CD4-positive, alpha-beta T cell (primary cell): ENCODE results near the gene GRIK5. TPM values are rescaled to one million over a fixed set of nuclear protein-coding genes. Genes with fewer than 3 reads are reported as not detected.

Experiments used
- ATAC-seq: fragments of 200-7000 bp; cut with Tn5 transposase; one replicate; pipeline ENCODE4 v1.10.0; 2022; ENCODE audit warnings: mild to moderate bottlenecking; ENCODE audit not compliant: poor library complexity
- CTCF ChIA-PET: fragments of 350-600 bp; sonication (Branson Sonifier 250); formaldehyde crosslinking; loops from one replicate; lab custom pipeline; 2021; ENCODE audit warnings: antibody characterized with exemption, inconsistent platforms; lab: Charles Lee
- POLR2A ChIA-PET: fragments of 350-600 bp; sonication (Branson Sonifier 250); formaldehyde crosslinking; loops from one replicate; lab custom pipeline; 2021; ENCODE audit warnings: antibody characterized with exemption, inconsistent platforms; lab: Charles Lee
- DNase-seq, 14 experiments: peaks; one replicate each; pipeline ENCODE4 v3.0.0-alpha.2; 2013 to 2020; ENCODE audit warnings: mixed read lengths in 2 of 14
- H3K27ac ChIP-seq, 2 donors: one replicate each; pipeline versions ENCODE4 v1.5.1 to v1.7.0; 2013; ENCODE audit warnings: low read length in 2 of 2, low read depth in 1 of 2, mild to moderate bottlenecking in 1 of 2
- H3K27me3 ChIP-seq, 2 experiments: 1 replicate in 1 of 2; 2 replicates in 1 of 2; pipeline versions ENCODE4 v1.6.1 to v1.7.0; 2013; ENCODE audit warnings: low read length in 2 of 2, control low read depth in 1 of 2, mild to moderate bottlenecking in 1 of 2, moderate library complexity in 1 of 2; ENCODE audit not compliant: insufficient read depth in 2 of 2, control insufficient read depth in 1 of 2
- H3K36me3 ChIP-seq: one replicate; pipeline ENCODE4 v1.6.1; 2013; ENCODE audit warnings: low read length, control low read depth; ENCODE audit not compliant: insufficient read depth
- H3K4me1 ChIP-seq: one replicate; pipeline ENCODE4 v1.6.1; 2013; ENCODE audit warnings: low read length, control low read depth; ENCODE audit not compliant: insufficient read depth
- H3K4me3 ChIP-seq: one replicate; pipeline ENCODE4 v1.5.1; 2013; ENCODE audit warnings: mild to moderate bottlenecking, low read length, moderate library complexity
- H3K9me3 ChIP-seq, 2 experiments: 1 replicate in 1 of 2; 2 replicates in 1 of 2; pipeline versions ENCODE4 v1.6.1 to v1.7.0; 2013; ENCODE audit warnings: low read length in 2 of 2, mild to moderate bottlenecking in 2 of 2, control low read depth in 1 of 2, moderate library complexity in 1 of 2; ENCODE audit not compliant: control insufficient read depth in 1 of 2, insufficient read depth in 1 of 2
- H3K27ac Mint-ChIP-seq: one replicate; pipeline ENCODE4 v1.8.0; 2020; ENCODE audit warnings: mixed read lengths
- H3K27me3 Mint-ChIP-seq: one replicate; pipeline ENCODE4 v1.8.0; 2021; ENCODE audit warnings: mixed read lengths
- H3K36me3 Mint-ChIP-seq: one replicate; pipeline ENCODE4 v1.8.0; 2021; ENCODE audit warnings: low read depth, mixed read lengths
- H3K4me1 Mint-ChIP-seq: one replicate; pipeline ENCODE4 v1.8.0; 2021; ENCODE audit warnings: low read depth, mixed read lengths
- H3K4me3 Mint-ChIP-seq: one replicate; pipeline ENCODE4 v1.8.0; 2020; ENCODE audit warnings: mild to moderate bottlenecking, mixed read lengths
- H3K9me3 Mint-ChIP-seq: one replicate; pipeline ENCODE4 v1.8.0; 2020; ENCODE audit warnings: mixed read lengths
- intact Hi-C, 2 experiments: fragments of 100-400 bp; cut with DNase I in 1 of 2; cut with micrococcal nuclease in 1 of 2; formaldehyde crosslinking; loops; one replicate each; pipeline versions ENCODE4 v1.15.1 to v1.9.0; 2023 to 2025; cut with DNase I, micrococcal nuclease
- polyA plus RNA-seq, 2 donors: library from polyadenylated mRNA; unstranded; fragments of 120-200 nt; gene quantifications; one replicate each; pipeline ENCODE4 v1.2.1, GENCODE V29; 2013
- total RNA-seq, 174 experiments: library from RNA in 2 of 174; stranded (reverse) in 2 of 174; gene quantifications; one replicate each; pipeline ENCODE4 v1.2.3 and lab custom pipeline; 2021 to 2026
- TF ChIP-seq, protein P1 (sequence below): fragments of 200-600 bp; IDR thresholded peaks from one replicate; pipeline ENCODE4 v1.8.0; 2022; ENCODE audit warnings: antibody characterized with exemption, mild to moderate bottlenecking

GRIK5 gene, protein sequence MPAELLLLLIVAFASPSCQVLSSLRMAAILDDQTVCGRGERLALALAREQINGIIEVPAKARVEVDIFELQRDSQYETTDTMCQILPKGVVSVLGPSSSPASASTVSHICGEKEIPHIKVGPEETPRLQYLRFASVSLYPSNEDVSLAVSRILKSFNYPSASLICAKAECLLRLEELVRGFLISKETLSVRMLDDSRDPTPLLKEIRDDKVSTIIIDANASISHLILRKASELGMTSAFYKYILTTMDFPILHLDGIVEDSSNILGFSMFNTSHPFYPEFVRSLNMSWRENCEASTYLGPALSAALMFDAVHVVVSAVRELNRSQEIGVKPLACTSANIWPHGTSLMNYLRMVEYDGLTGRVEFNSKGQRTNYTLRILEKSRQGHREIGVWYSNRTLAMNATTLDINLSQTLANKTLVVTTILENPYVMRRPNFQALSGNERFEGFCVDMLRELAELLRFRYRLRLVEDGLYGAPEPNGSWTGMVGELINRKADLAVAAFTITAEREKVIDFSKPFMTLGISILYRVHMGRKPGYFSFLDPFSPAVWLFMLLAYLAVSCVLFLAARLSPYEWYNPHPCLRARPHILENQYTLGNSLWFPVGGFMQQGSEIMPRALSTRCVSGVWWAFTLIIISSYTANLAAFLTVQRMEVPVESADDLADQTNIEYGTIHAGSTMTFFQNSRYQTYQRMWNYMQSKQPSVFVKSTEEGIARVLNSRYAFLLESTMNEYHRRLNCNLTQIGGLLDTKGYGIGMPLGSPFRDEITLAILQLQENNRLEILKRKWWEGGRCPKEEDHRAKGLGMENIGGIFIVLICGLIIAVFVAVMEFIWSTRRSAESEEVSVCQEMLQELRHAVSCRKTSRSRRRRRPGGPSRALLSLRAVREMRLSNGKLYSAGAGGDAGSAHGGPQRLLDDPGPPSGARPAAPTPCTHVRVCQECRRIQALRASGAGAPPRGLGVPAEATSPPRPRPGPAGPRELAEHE
- total RNA-seq (under 1 TPM; 0.66 to 0.75 TPM), total RNA-seq (lab: John Stamatoyannopoulos, UW) (0 to 2.5 (median 0.47) reads per million in 172 experiments)
- 0.49 TPM for polyA plus RNA-seq (2013, experiment 1 of 2)
- 0.53 TPM for polyA plus RNA-seq (2013, experiment 2 of 2)

DNA sequence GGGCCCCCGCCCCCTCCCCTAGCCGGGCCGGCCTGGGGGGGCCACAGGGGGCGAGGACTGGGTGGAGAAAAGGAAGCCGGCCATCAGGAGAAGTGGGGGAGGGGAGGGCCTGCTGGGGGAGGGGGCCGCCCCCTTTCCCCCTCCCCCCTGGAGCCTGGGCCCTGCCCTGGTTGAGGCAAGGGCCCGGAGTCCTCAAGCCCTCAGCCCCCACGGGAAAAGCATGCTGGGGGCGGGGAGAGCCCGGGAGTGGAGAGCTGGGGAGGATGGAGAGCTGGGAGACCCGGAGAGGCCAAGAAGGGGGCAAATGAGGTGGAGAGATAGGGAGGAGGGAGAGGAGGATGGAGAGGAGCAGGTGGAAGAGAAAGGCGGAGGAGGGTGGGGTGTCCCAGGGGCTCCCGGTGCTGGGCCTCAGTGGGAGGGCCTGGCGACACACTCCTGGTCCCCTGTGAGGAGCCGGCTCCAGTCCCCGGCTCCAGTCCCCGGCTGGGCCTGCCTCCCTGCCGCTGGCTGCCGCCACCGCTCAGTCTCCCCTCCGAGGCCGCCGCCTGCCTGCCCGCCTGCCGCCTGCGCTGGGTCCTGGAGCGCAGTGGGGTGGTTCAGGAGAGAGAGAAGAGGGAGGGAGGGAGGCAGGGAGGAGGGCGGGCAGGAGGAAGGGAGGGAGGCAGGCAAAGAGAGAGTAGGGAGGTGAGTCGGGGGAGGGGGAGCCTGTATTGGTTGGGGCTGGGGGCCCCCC, at the start of gene GRIK5:
Gene GRIK5, minus strand, starts transcription at position 588 of the 733 bp plus-strand sequence. CDS start 4,436 bp downstream, outside the sequence.
- peak within 1 kb of the TSS; percentile 61 for H3K4me3 Mint-ChIP-seq
- H3K27me3 Mint-ChIP-seq = no peaks in the 10 kb centered on the region
- Histone ChIP-seq H3K27me3 (peaks cover 23 to 28% of the 10 kb centered on the region in 2 experiments), H3K27ac (no peak within 1 kb of the TSS), H3K36me3 (no peaks in the 10 kb centered on the region), H3K9me3 (peaks cover 0 to 6% of the 10 kb centered on the region in 2 experiments), H3K4me1 (peaks cover 15% of the 10 kb centered on the region), H3K4me3 (no peak within 1 kb of the TSS)
- H3K36me3 Mint-ChIP-seq = no peaks in the 10 kb centered on the region
- ChIA-PET POLR2A (no interaction called here), CTCF (no interaction called here)
- ATAC-seq = peak; percentile 32
- DNase-seq = peak in 1 of 14 experiments; percentile 34
- no peak within 1 kb of the TSS for H3K27ac Mint-ChIP-seq
- TF ChIP-seq, protein P1, sequence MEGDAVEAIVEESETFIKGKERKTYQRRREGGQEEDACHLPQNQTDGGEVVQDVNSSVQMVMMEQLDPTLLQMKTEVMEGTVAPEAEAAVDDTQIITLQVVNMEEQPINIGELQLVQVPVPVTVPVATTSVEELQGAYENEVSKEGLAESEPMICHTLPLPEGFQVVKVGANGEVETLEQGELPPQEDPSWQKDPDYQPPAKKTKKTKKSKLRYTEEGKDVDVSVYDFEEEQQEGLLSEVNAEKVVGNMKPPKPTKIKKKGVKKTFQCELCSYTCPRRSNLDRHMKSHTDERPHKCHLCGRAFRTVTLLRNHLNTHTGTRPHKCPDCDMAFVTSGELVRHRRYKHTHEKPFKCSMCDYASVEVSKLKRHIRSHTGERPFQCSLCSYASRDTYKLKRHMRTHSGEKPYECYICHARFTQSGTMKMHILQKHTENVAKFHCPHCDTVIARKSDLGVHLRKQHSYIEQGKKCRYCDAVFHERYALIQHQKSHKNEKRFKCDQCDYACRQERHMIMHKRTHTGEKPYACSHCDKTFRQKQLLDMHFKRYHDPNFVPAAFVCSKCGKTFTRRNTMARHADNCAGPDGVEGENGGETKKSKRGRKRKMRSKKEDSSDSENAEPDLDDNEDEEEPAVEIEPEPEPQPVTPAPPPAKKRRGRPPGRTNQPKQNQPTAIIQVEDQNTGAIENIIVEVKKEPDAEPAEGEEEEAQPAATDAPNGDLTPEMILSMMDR = no peak
- no peaks in the 10 kb centered on the region for H3K9me3 Mint-ChIP-seq
- H3K4me1 Mint-ChIP-seq = no peaks in the 10 kb centered on the region
- intact Hi-C loops = no loop called here

DNA sequence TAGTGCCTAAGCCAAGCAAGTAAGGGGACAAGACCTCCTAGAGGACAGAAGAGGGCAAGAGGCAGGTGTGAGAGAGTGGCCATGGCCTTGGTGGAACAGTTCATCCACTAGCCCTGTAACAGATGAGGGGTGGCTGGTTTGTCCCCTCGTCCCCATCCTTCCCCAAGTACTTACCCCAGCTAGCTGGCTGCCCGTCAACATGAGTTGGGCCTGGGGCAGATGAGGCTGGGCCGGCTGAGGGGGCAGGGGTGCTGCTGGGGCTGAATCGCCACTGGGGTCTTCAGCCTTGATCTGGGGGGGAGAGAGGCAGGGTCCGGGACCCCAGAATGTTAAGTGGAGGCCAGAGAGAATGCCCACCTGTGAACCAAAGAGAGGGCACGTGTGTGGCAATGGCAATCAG, 47.1 kb upstream of the GRIK5 start:
- DNase-seq = no peak
- Mint-ChIP-seq H3K27ac (no peak overlapping the region), H3K27me3 (no peaks in the 10 kb centered on the region), H3K4me1 (peaks cover 18% of the 10 kb centered on the region), H3K36me3 (peaks cover 49% of the 10 kb centered on the region), H3K9me3 (no peaks in the 10 kb centered on the region), H3K4me3 (no peak overlapping the region)
- Histone ChIP-seq H3K27me3 (no peaks in the 10 kb centered on the region), H3K4me1 (peaks cover 13% of the 10 kb centered on the region), H3K9me3 (no peaks in the 10 kb centered on the region), H3K4me3 (no peak overlapping the region), H3K36me3 (peaks cover 57% of the 10 kb centered on the region), H3K27ac (no peak overlapping the region)
- ChIA-PET CTCF (interaction anchor here (0.6 kb wide), 1 partner anchor 321 kb away, joined by 3 read pairs; no protein-coding TSS in a partner anchor), POLR2A (no interaction called here)
- ATAC-seq = no peak
- TF ChIP-seq, protein P1 = no peak
- intact Hi-C loops = loop anchor here in 1 of 2 experiments (10.0 kb wide), 1 partner anchor 288 kb away; no protein-coding TSS in a partner anchor
